A673 (cell line): ENCODE data around the gene DSG1.

ENCODE experiments used
- EZH2 ChIP-seq: fragments of 200-600 bp; sonication (generic); IDR thresholded peaks from 2 replicates; pipeline ENCODE4 v1.6.1; 2017; ENCODE audit warnings: borderline replicate concordance, low read depth, mild to moderate bottlenecking, mixed read lengths, antibody characterized with exemption, low read length; ENCODE audit not compliant: poor library complexity, severe bottlenecking
- TF ChIP-seq, protein P1 (sequence below): fragments of 300-800, 200-600 bp; sonication (generic); conservative IDR thresholded peaks from 2 replicates; pipeline ENCODE4 v1.5.1; 2017; ENCODE audit warnings: low read depth, mild to moderate bottlenecking, antibody characterized with exemption, low read length, moderate library complexity, mixed read lengths

DNA sequence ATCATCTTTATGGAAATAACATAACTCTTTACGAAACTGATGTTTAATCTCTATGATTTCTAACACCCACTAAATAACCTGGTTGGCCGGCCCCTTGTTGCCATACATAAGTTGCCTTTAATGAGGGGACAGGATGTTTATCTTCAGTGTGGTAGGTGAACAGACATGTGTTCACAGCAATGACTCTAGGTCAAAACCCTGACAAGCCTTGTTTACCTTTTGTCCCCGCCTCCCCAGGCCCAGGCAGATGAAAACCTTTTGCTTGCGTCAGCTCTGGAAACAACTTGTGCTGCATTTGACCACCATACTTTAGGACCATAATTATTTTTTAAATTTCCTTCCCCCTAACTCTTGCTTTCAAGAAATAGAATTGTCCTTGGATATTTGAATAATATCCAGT lies 55.7 kb downstream of the DSG1 start:
- TF ChIP-seq, protein P1, sequence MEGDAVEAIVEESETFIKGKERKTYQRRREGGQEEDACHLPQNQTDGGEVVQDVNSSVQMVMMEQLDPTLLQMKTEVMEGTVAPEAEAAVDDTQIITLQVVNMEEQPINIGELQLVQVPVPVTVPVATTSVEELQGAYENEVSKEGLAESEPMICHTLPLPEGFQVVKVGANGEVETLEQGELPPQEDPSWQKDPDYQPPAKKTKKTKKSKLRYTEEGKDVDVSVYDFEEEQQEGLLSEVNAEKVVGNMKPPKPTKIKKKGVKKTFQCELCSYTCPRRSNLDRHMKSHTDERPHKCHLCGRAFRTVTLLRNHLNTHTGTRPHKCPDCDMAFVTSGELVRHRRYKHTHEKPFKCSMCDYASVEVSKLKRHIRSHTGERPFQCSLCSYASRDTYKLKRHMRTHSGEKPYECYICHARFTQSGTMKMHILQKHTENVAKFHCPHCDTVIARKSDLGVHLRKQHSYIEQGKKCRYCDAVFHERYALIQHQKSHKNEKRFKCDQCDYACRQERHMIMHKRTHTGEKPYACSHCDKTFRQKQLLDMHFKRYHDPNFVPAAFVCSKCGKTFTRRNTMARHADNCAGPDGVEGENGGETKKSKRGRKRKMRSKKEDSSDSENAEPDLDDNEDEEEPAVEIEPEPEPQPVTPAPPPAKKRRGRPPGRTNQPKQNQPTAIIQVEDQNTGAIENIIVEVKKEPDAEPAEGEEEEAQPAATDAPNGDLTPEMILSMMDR = no peak
- no peak for TF ChIP-seq EZH2
